ENCODE measurements around the gene RYR3.

RYR3 gene

GRCh38 chr15:33601461-33601860 is 290.7 kb downstream of the RYR3 start (continued):
- TF ChIP-seq ZNF362 (tag by site-specific recombination; IDR thresholded peaks at IDR 0.05) (no peak), ZNF830 (tag by site-specific recombination; IDR thresholded peaks at IDR 0.05; ENCODE audit: low read depth) (no peak), ZBTB49 (tag by site-specific recombination; IDR thresholded peaks at IDR 0.05; ENCODE audit: low read depth) (no peak), SP2 (tag by site-specific recombination; IDR thresholded peaks at IDR 0.05) (no peak), ZNF169 (tag by site-specific recombination; IDR thresholded peaks at IDR 0.05) (no peak), ZNF704 (tag by site-specific recombination; IDR thresholded peaks at IDR 0.05) (no peak), ZNF473 (tag by site-specific recombination; IDR thresholded peaks at IDR 0.05) (no peak), PRDM10 (tag by site-specific recombination; IDR thresholded peaks at IDR 0.05) (no peak), ZNF660 (tag by site-specific recombination; IDR thresholded peaks at IDR 0.05) (no peak)

- H3K9me3 ChIP-seq (ENCODE audit: control insufficient read depth, insufficient read depth, low read depth, low read length), result no peaks in the 10 kb centered on the region
- ChIA-PET POLR2A (no interaction called here), CTCF (interaction anchor here (0.6 to 1.3 kb wide), 5 partner anchors 8 to 591 kb away, joined by 3 to 6 read pairs (median 4); no protein-coding TSS in a partner anchor)
- no peak overlapping the region for H3K27ac ChIP-seq (ENCODE audit: extremely low read depth, low read depth, low read length)
- H3K4me1 ChIP-seq (ENCODE audit: control insufficient read depth, insufficient read depth, low read length), result no peaks in the 10 kb centered on the region
- H3K36me3 ChIP-seq (ENCODE audit: control insufficient read depth in 2 of 2, insufficient read depth in 1 of 2, low read length in 2 of 2), result no peaks in the 10 kb centered on the region
- H3K4me3 ChIP-seq (ENCODE audit: low read depth, low read length), result no peak overlapping the region
- no peak for TF ChIP-seq ZNF843 (tag by site-specific recombination; IDR thresholded peaks at IDR 0.05)
- TF ChIP-seq ZNF155 (tag by site-specific recombination; IDR thresholded peaks at IDR 0.05), result no peak
- no peak for TF ChIP-seq PBX3 (CRISPR knock-in tag; IDR thresholded peaks at IDR 0.05)
- no peak for TF ChIP-seq ZNF677 (tag by site-specific recombination; IDR thresholded peaks at IDR 0.05)
- no peak for TF ChIP-seq SP3 (tag by site-specific recombination; IDR thresholded peaks at IDR 0.05)
- no peak for TF ChIP-seq ZNF366 (tag by site-specific recombination; conservative IDR thresholded peaks at IDR 0.05)
- no peak for TF ChIP-seq ZFP3 (tag by site-specific recombination; IDR thresholded peaks at IDR 0.05; ENCODE audit: low read depth)
- no peak for TF ChIP-seq ZNF2 (tag by site-specific recombination; IDR thresholded peaks at IDR 0.05)
- no peak for TF ChIP-seq PRDM4 (tag by site-specific recombination; IDR thresholded peaks at IDR 0.05)
- TF ChIP-seq ZNF530 (tag by site-specific recombination; IDR thresholded peaks at IDR 0.05; ENCODE audit: low read depth), result no peak
- TF ChIP-seq BCL11A (tag by site-specific recombination; IDR thresholded peaks at IDR 0.05; ENCODE audit: low read depth), result no peak
- no peak for TF ChIP-seq ZNF239 (tag by site-specific recombination; IDR thresholded peaks at IDR 0.05)
- TF ChIP-seq HIC1 (tag by site-specific recombination; IDR thresholded peaks at IDR 0.05), result no peak
- no peak for TF ChIP-seq ZBTB48 (tag by site-specific recombination; IDR thresholded peaks at IDR 0.05)
- no peak for TF ChIP-seq ZNF623 (tag by site-specific recombination; IDR thresholded peaks at IDR 0.05)
Measured at GRCh38 chr15:33608714-33609113, 297.9 kb downstream of the RYR3 start.

Data from HEK293 (cell line).